Tibial nerve (tissue), 4 donors: Measurements from ENCODE around the gene TENM4. TPM values are rescaled to one million over a fixed set of nuclear protein-coding genes. Genes with fewer than 3 reads are reported as not detected.

ENCODE experiments used
- DNase-seq, 2 donors: peaks; one replicate each; pipeline ENCODE4 v3.0.0-alpha.2; 2019; ENCODE audit warnings: low spot score in 2 of 2
- H3K27ac ChIP-seq, 4 donors: fragments of 200-600 bp; sonication (generic) in 3 of 4; one replicate each; pipeline ENCODE4 v1.5.1; 2017 to 2019; ENCODE audit warnings: mild to moderate bottlenecking in 1 of 4
- H3K27me3 ChIP-seq, 2 donors: fragments of 200-600 bp; sonication (generic) in 1 of 2; one replicate each; pipeline versions ENCODE4 v1.5.1 to v1.6.0; 2017 to 2019
- H3K36me3 ChIP-seq, 3 donors: fragments of 200-600 bp; sonication (generic); one replicate each; pipeline ENCODE4 v1.5.1; 2018 to 2019
- H3K4me1 ChIP-seq, 4 donors: fragments of 200-600 bp; sonication (generic) in 3 of 4; one replicate each; pipeline ENCODE4 v1.5.1; 2017 to 2019
- H3K4me3 ChIP-seq, 4 donors: fragments of 200-600 bp; sonication (generic) in 3 of 4; one replicate each; pipeline ENCODE4 v1.5.1; 2017 to 2019; ENCODE audit warnings: mild to moderate bottlenecking in 1 of 4, moderate library complexity in 1 of 4
- H3K9me3 ChIP-seq, 4 donors: fragments of 200-600 bp; sonication (generic) in 3 of 4; one replicate each; pipeline ENCODE4 v1.5.1; 2017 to 2019
- EP300 ChIP-seq, 2 donors: sonication (generic); formaldehyde crosslinking; IDR thresholded peaks; one replicate each; pipeline ENCODE4 v1.6.1; 2017; ENCODE audit warnings: antibody characterized with exemption in 2 of 2, mild to moderate bottlenecking in 1 of 2
- POLR2A ChIP-seq, 2 donors: fragments of 450-650 bp; IDR thresholded peaks; one replicate each; pipeline ENCODE4 v1.6.1; 2017; ENCODE audit warnings: antibody characterized with exemption in 2 of 2, mild to moderate bottlenecking in 2 of 2, moderate library complexity in 2 of 2
- WGBS, 2 donors: methylation state at CpG; one replicate each; pipeline ENCODE4 v1.1.5; 2018; 5-methylcytosine and 5-hydroxymethylcytosine counted together
- total RNA-seq, 4 donors: library from RNA; depleted of rRNA; stranded (reverse); fragments of >200 nt; gene quantifications; one replicate each; pipeline ENCODE4 v1.1.0, GENCODE V29; 2016
- TF ChIP-seq, protein P1 (sequence below), 5 experiments: fragments of 200-600 bp in 3 of 5; fragments of 450-650 bp in 2 of 5; sonication (generic) in 3 of 5; IDR thresholded peaks; one replicate each; pipeline ENCODE4 v1.5.1; 2016 to 2019; ENCODE audit warnings: antibody characterized with exemption in 5 of 5, mild to moderate bottlenecking in 3 of 5, moderate library complexity in 2 of 5

The TENM4 gene
- total RNA-seq, 4 donors from 2014 or later: 15.3 to 36.3 (median 19.6) TPM

DNA sequence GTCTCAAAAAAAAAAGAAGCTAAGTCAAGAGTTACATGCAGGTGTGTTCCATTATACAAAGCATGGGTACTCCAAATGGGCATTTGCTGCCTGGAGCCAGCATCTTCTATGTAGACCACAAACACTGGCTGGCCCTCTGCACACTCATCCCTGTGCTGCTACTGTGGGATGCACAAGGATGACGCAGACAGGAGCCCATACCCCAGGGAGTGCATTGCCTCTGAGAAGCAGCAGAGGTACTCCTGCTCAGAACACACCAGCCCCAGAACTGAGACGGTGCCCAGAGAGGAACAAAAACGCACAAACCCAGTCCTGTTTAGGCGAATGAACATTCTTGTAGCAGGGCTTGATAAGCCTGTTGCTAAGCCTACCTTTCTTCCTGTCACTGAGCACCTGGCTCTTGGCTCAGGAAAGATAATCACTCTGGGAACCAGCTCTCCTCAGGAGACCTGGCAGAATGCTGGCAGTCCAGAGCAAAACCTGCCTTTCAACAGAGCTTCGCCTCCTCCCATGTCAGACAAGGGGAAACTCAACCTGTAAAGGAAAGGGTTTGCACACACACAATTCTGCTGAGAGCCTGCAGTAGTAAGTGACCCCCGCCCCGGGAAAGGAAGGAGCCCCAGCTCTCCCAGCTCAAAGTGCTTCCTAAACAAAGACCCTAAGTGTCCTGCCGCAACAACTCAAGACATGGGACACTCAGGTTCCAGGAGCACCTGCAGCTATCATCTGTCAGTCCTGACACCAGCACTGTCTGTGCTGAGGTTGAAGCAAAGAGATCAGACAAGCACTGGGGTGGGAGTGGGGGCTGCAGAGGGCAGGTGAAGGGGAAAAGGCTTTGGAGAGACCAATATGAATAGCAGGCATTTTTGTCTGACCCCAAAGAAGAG is 145.7 kb downstream of the TENM4 start:
- DNase-seq: no peak
- Histone ChIP-seq H3K4me1 (no peaks in the 10 kb centered on the region), H3K9me3 (no peaks in the 10 kb centered on the region), H3K36me3 (no peaks in the 10 kb centered on the region), H3K27ac (no peak overlapping the region), H3K27me3 (no peaks in the 10 kb centered on the region), H3K4me3 (no peak overlapping the region)
- 81 to 83% methylated on average over 8 of the region's 8 CpGs for WGBS, 2 donors
- TF ChIP-seq, protein P1, sequence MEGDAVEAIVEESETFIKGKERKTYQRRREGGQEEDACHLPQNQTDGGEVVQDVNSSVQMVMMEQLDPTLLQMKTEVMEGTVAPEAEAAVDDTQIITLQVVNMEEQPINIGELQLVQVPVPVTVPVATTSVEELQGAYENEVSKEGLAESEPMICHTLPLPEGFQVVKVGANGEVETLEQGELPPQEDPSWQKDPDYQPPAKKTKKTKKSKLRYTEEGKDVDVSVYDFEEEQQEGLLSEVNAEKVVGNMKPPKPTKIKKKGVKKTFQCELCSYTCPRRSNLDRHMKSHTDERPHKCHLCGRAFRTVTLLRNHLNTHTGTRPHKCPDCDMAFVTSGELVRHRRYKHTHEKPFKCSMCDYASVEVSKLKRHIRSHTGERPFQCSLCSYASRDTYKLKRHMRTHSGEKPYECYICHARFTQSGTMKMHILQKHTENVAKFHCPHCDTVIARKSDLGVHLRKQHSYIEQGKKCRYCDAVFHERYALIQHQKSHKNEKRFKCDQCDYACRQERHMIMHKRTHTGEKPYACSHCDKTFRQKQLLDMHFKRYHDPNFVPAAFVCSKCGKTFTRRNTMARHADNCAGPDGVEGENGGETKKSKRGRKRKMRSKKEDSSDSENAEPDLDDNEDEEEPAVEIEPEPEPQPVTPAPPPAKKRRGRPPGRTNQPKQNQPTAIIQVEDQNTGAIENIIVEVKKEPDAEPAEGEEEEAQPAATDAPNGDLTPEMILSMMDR (IDR thresholded peaks at IDR 0.05): no peak
- TF ChIP-seq EP300 (IDR thresholded peaks at IDR 0.05): no peak
- TF ChIP-seq POLR2A (IDR thresholded peaks at IDR 0.05): no peak

DNA sequence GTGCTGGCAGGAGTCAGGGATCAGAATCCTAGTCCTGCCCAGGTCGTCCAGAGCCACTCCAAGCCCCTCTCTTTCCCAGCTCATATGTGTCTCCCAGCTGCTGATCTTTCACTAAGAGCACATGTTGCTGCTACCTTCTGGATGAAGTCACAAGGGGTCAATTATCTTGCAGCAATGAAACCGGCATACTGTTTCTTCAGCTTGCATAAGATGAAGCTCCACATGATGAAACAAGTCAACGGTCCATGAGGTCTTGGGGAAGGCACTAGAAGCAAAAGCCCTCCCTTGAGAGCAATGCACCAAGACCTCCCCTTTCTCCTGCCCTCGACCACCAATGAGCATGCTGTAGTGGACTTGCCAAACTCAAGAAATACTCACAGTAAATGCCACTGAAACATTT is 148.9 kb downstream of the TENM4 start:
- WGBS, 2 donors: 58 to 70% methylated on average over 4 of the region's 4 CpGs

DNA sequence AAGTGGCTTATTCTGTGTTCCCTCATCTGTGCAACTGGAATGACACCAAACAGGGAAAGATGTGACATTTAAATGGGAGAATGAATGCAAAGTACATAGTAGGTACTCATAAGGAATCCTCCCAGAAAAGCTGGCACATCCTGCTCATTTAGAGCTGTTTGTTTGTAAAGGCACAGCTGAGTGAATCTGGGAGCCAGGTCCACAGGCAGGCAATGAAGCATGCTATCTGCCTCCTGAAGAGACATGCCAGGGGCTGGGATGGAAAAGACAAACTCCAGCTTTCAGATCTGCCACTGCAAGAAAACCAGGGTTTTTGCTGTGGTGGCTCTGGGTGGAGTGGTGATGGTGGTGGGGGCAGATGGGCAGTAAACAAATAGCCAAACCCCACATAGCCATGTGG is 150.1 kb downstream of the TENM4 start:
- no peaks in the 10 kb centered on the region for H3K27me3 ChIP-seq
- TF ChIP-seq, protein P1 (IDR thresholded peaks at IDR 0.05): no peak
- TF ChIP-seq EP300 (IDR thresholded peaks at IDR 0.05) (no peak), POLR2A (IDR thresholded peaks at IDR 0.05) (no peak)
- no peak for DNase-seq

More for the DNA sequence above, 148.9 kb downstream of the TENM4 start:
- Histone ChIP-seq H3K4me1 (no peaks in the 10 kb centered on the region), H3K9me3 (no peaks in the 10 kb centered on the region), H3K27ac (no peak overlapping the region), H3K36me3 (no peaks in the 10 kb centered on the region), H3K27me3 (no peaks in the 10 kb centered on the region), H3K4me3 (no peak overlapping the region)
- DNase-seq: no peak
- TF ChIP-seq, protein P1 (IDR thresholded peaks at IDR 0.05): no peak

DNA sequence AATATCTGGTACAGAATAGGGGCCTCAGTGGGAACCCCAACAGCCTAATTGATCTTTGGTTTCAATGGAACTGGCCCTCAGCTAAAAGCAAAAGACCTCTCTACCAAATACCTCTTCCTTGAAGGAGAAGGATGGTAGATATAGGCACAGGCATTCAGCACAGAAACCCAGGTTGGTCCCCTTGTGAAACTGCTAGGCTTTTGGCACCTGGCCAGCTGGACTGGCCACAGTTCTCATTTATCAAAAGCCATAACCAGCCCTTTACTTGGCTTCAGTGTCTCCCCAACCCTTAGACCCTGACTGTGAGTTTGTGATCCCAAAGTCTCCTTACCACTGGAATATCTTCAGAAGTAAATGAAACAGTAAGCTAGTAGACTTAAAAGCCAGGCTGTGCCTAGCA is 152.9 kb downstream of the TENM4 start:
- Histone ChIP-seq H3K9me3 (peaks cover 0 to 8% (median 0%) of the 10 kb centered on the region in 4 donors), H3K4me3 (no peak overlapping the region), H3K27ac (no peak overlapping the region), H3K4me1 (no peaks in the 10 kb centered on the region), H3K27me3 (no peaks in the 10 kb centered on the region), H3K36me3 (no peaks in the 10 kb centered on the region)
- TF ChIP-seq, protein P1 (IDR thresholded peaks at IDR 0.05): no peak
- TF ChIP-seq POLR2A (IDR thresholded peaks at IDR 0.05) (no peak), EP300 (IDR thresholded peaks at IDR 0.05) (no peak)
- DNase-seq: peak in 1 of 2 donors; percentile 15

More for the DNA sequence above, 150.1 kb downstream of the TENM4 start:
- H3K4me3 ChIP-seq: no peak overlapping the region
- no peaks in the 10 kb centered on the region for H3K4me1 ChIP-seq
- no peaks in the 10 kb centered on the region for H3K36me3 ChIP-seq
- H3K9me3 ChIP-seq: no peaks in the 10 kb centered on the region
- no peak overlapping the region for H3K27ac ChIP-seq

DNA sequence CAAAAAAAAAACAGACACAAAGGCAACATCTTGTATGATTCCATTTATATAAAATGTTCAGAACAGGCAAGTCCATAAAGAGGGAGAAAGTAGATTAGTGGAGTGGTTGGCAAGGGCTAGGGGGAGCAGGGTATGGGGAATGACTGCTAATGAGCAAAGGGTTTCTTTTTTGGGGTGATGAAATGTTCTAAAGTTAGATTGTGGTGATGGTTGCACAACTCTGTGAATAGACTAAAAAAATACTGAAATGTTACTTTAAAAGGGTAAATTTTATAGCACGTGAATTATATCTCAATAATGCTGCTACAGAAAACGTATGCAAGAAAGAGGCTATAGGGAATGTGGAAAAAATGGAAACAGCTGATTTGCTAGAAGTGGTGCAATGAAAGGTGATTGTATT is 155.1 kb downstream of the TENM4 start:
- peaks cover 0 to 12% (median 0%) of the 10 kb centered on the region in 4 donors for H3K9me3 ChIP-seq
- no peaks in the 10 kb centered on the region for H3K36me3 ChIP-seq
- WGBS, 2 donors: 55 to 56% methylated on average over 2 of the region's 2 CpGs
- H3K4me3 ChIP-seq: no peak overlapping the region
- no peak for DNase-seq
- no peaks in the 10 kb centered on the region for H3K4me1 ChIP-seq
- no peak overlapping the region for H3K27ac ChIP-seq
- no peaks in the 10 kb centered on the region for H3K27me3 ChIP-seq
- TF ChIP-seq EP300 (IDR thresholded peaks at IDR 0.05): no peak
- TF ChIP-seq, protein P1 (IDR thresholded peaks at IDR 0.05): no peak
- TF ChIP-seq POLR2A (IDR thresholded peaks at IDR 0.05): no peak
